Effector memory CD8-positive, alpha-beta T cell (primary cell): ENCODE results near the gene BACH2.
"Not testable (repeated sequence)": the region's sequence is repeated elsewhere in the genome, so short reads cannot be mapped to it uniquely, and the experiment has no call there.

Experiments
- ATAC-seq: fragments of 150-1000 bp; cut with Tn5 transposase; replicated peaks from 2 replicates; pipeline ENCODE4 v1.10.0; 2021; ENCODE audit warnings: mild to moderate bottlenecking, moderate library complexity
- DNase-seq, 3 experiments: peaks; one replicate each; pipeline ENCODE4 v3.0.0; 2021
- H3K27ac Mint-ChIP-seq, 2 donors: one replicate each; pipeline ENCODE4 v1.8.0; 2022; ENCODE audit warnings: mild to moderate bottlenecking in 2 of 2, mixed read lengths in 2 of 2, moderate library complexity in 2 of 2
- H3K27me3 Mint-ChIP-seq, 2 donors: one replicate each; pipeline ENCODE4 v1.8.0; 2022; ENCODE audit warnings: mixed read lengths in 2 of 2
- H3K36me3 Mint-ChIP-seq: one replicate; pipeline ENCODE4 v1.8.0; 2022; ENCODE audit warnings: mild to moderate bottlenecking, moderate library complexity, mixed read lengths; ENCODE audit not compliant: insufficient read depth
- H3K4me1 Mint-ChIP-seq, 2 donors: one replicate each; pipeline ENCODE4 v1.8.0; 2022; ENCODE audit warnings: low read depth in 2 of 2, mixed read lengths in 2 of 2
- H3K4me3 Mint-ChIP-seq, 2 donors: one replicate each; pipeline ENCODE4 v1.8.0; 2022; ENCODE audit warnings: mild to moderate bottlenecking in 2 of 2, mixed read lengths in 2 of 2, moderate library complexity in 2 of 2
- H3K9me3 Mint-ChIP-seq, 2 donors: one replicate each; pipeline ENCODE4 v1.8.0; 2022; ENCODE audit warnings: mixed read lengths in 2 of 2
- total RNA-seq, 9 experiments: gene quantifications; one replicate each; lab custom pipeline; 2026; lab: John Stamatoyannopoulos, UW

The BACH2 gene
- 22.2 to 246 (median 111) reads per million in 9 experiments for total RNA-seq

- ATAC-seq = peak; percentile 69
- peak within 1 kb of the TSS; percentile 88 to 89 for H3K27ac Mint-ChIP-seq
- peak; percentile 84 to 90 (median 86) for DNase-seq
- peaks cover 0 to 8% of the 10 kb centered on the region in 2 donors for H3K4me1 Mint-ChIP-seq
- peak within 1 kb of the TSS; percentile 81 for H3K4me3 Mint-ChIP-seq
- H3K9me3 Mint-ChIP-seq = no peaks in the 10 kb centered on the region
- peaks cover 37% of the 10 kb centered on the region for H3K36me3 Mint-ChIP-seq
- peaks cover 14 to 16% of the 10 kb centered on the region in 2 donors for H3K27me3 Mint-ChIP-seq
These were observed at the start of gene BACH2 for GRCh38 chr6:90296341-90297114. Gene BACH2 (minus strand): TSS chr6:90296843. CDS start chr6:90008844, 287,999 bp downstream.

DNA sequence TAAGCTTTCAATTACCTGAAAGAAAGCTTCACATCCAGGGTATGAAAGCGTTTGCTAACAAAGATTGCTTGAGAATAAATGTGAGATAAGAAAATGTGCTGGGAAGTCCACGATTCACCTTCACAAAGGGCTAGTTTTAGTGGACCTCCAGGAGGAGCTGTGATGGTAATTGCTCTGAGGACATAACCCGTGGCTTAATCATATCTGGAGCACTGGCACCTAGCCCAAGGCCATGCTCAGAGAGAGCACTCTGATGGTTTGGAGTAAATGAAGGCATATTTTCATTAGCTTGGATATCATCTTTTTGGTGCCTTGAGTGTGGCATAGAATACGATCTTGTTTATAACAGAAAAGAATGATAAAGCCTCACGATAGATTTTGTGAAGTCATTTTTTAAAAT, 46.9 kb upstream of the BACH2 start:
- no peak for DNase-seq
- Mint-ChIP-seq H3K9me3 (no peaks in the 10 kb centered on the region), H3K27me3 (peaks cover 36 to 59% of the 10 kb centered on the region in 2 donors), H3K27ac (no peak overlapping the region), H3K4me3 (no peak overlapping the region), H3K4me1 (no peaks in the 10 kb centered on the region), H3K36me3 (no peaks in the 10 kb centered on the region)
- ATAC-seq = no peak

DNA sequence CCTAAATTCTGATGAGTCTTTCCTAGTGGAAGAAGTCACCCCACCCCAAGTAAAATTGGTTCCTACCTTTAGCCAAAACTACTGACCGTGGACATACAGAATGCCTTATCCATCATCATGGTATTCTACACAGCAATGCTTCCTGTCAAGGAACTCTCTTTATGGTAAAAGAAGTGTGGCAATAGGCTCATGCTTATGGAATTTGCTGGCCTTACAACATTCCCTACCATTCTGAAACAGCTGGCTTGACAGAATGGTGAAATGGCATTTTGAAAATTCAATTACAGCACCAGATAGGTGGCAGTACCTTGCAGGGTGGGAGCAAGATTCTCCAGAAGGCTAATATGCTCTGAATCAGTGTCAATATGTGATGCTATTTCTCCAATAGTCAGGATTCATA, 41.8 kb upstream of the BACH2 start:
- Mint-ChIP-seq H3K27me3 (peaks cover 8 to 25% of the 10 kb centered on the region in 2 donors), H3K27ac (no peak overlapping the region), H3K4me1 (no peaks in the 10 kb centered on the region), H3K4me3 (no peak overlapping the region), H3K36me3 (no peaks in the 10 kb centered on the region), H3K9me3 (no peaks in the 10 kb centered on the region)
- ATAC-seq (no peak), DNase-seq (no peak)

- Mint-ChIP-seq H3K4me3 (no peak overlapping the region), H3K27me3 (peaks cover 0 to 11% of the 10 kb centered on the region in 2 donors), H3K9me3 (no peaks in the 10 kb centered on the region), H3K4me1 (no peaks in the 10 kb centered on the region), H3K36me3 (no peaks in the 10 kb centered on the region), H3K27ac (no peak overlapping the region)
- no peak for DNase-seq
- no peak for ATAC-seq
These were observed 39.8 kb upstream of the BACH2 start for GRCh38 chr6:90336388-90336947.

GRCh38 chr6:90333928-90334327, 37.3 kb upstream of the BACH2 start:
- peaks cover 0 to 6% of the 10 kb centered on the region in 2 donors for H3K27me3 Mint-ChIP-seq
- ATAC-seq (no peak), DNase-seq (no peak)
- peaks cover 0 to 2% of the 10 kb centered on the region in 2 donors for H3K4me1 Mint-ChIP-seq
- no peak overlapping the region for H3K4me3 Mint-ChIP-seq
- H3K9me3 Mint-ChIP-seq = no peaks in the 10 kb centered on the region
- no peak overlapping the region for H3K27ac Mint-ChIP-seq
- no peaks in the 10 kb centered on the region for H3K36me3 Mint-ChIP-seq

GRCh38 chr6:90332978-90333543, 36.4 kb upstream of the BACH2 start:
- DNase-seq, ATAC-seq: not testable (repeated sequence)

GRCh38 chr6:90329386-90330077, 32.9 kb upstream of the BACH2 start:
- Mint-ChIP-seq H3K27ac (no peak overlapping the region), H3K36me3 (no peaks in the 10 kb centered on the region), H3K27me3 (no peaks in the 10 kb centered on the region), H3K9me3 (no peaks in the 10 kb centered on the region), H3K4me3 (no peak overlapping the region), H3K4me1 (peaks cover 0 to 2% of the 10 kb centered on the region in 2 donors)
- ATAC-seq = no peak
- no peak for DNase-seq

More at GRCh38 chr6:90332978-90333543, 36.4 kb upstream of the BACH2 start:
- H3K27ac Mint-ChIP-seq, H3K36me3 Mint-ChIP-seq, H3K27me3 Mint-ChIP-seq, H3K4me1 Mint-ChIP-seq, H3K4me3 Mint-ChIP-seq, H3K9me3 Mint-ChIP-seq: not testable (repeated sequence)

GRCh38 chr6:90328004-90328403, 31.4 kb upstream of the BACH2 start:
- Mint-ChIP-seq H3K4me3 (no peak overlapping the region), H3K36me3 (no peaks in the 10 kb centered on the region), H3K4me1 (peaks cover 0 to 2% of the 10 kb centered on the region in 2 donors), H3K27me3 (no peaks in the 10 kb centered on the region), H3K27ac (no peak overlapping the region), H3K9me3 (no peaks in the 10 kb centered on the region)
- ATAC-seq = no peak
- no peak for DNase-seq

DNA sequence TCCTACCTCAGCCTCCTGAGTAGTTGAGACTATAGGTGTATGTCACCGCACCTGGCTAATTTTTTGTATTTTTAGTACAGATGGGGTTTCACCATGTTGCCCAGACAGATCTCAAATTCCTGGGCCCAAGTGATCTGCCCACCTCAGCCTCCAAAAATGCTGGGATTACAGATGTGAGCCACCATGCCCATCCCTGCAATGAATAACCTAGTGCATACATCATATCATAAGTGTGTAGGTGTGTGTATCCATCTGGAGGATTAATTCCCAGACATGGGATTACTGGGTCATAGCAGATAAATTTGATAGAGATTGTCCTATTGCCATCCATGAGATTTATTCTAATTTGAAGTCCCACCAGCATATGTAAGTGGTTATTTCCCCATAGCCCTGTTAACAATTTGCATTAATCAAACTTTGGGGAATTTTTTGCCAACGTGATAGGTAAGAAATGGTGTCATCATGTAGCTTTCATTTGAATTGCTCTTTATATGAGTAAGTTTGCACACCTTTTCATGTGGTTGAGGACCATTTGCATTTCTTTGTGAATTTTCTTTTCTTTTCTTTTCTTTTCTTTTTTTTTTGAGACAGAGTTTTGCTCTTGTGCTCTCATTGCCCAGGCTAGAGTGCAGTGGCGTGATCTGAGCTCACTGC, 29.9 kb upstream of the BACH2 start:
- DNase-seq (no peak), ATAC-seq (no peak)
- H3K9me3 Mint-ChIP-seq = no peaks in the 10 kb centered on the region
- peaks cover 0 to 2% of the 10 kb centered on the region in 2 donors for H3K4me1 Mint-ChIP-seq
- H3K27ac Mint-ChIP-seq = no peak overlapping the region
- H3K27me3 Mint-ChIP-seq = no peaks in the 10 kb centered on the region
- H3K4me3 Mint-ChIP-seq = no peak overlapping the region
- H3K36me3 Mint-ChIP-seq = no peaks in the 10 kb centered on the region

GRCh38 chr6:90323706-90324105, 27.1 kb upstream of the BACH2 start:
- no peaks in the 10 kb centered on the region for H3K27me3 Mint-ChIP-seq
- no peak for DNase-seq
- H3K4me1 Mint-ChIP-seq = peaks cover 0 to 6% of the 10 kb centered on the region in 2 donors
- H3K9me3 Mint-ChIP-seq = no peaks in the 10 kb centered on the region
- no peaks in the 10 kb centered on the region for H3K36me3 Mint-ChIP-seq
- H3K4me3 Mint-ChIP-seq = no peak overlapping the region
- H3K27ac Mint-ChIP-seq = no peak overlapping the region
- ATAC-seq = no peak

- Mint-ChIP-seq H3K4me3 (no peak overlapping the region), H3K27me3 (no peaks in the 10 kb centered on the region), H3K9me3 (no peaks in the 10 kb centered on the region), H3K27ac (no peak overlapping the region), H3K36me3 (no peaks in the 10 kb centered on the region), H3K4me1 (peaks cover 0 to 6% of the 10 kb centered on the region in 2 donors)
- DNase-seq (no peak), ATAC-seq (no peak)
These were observed 26.4 kb upstream of the BACH2 start for GRCh38 chr6:90322976-90323474.

- DNase-seq (no peak), ATAC-seq (no peak)
- no peak overlapping the region for H3K4me3 Mint-ChIP-seq
- H3K9me3 Mint-ChIP-seq = no peaks in the 10 kb centered on the region
- H3K27me3 Mint-ChIP-seq = peaks cover 0 to 5% of the 10 kb centered on the region in 2 donors
- no peak overlapping the region for H3K27ac Mint-ChIP-seq
- H3K4me1 Mint-ChIP-seq = peaks cover 0 to 6% of the 10 kb centered on the region in 2 donors
- H3K36me3 Mint-ChIP-seq = no peaks in the 10 kb centered on the region
These were observed 23.5 kb upstream of the BACH2 start for GRCh38 chr6:90319979-90320685.
